ENCODE results near the gene TAMALIN. TPM values are rescaled to one million over a fixed set of nuclear protein-coding genes. Genes with fewer than 3 reads are reported as not detected.

Gene TAMALIN
- total RNA-seq, 1 experiment from 2014 or later, result 1.2 TPM

GRCh38 chr12:51958542-51958941, 48.2 kb upstream of the TAMALIN start:
- TF ChIP-seq CTCF (conservative IDR thresholded peaks at IDR 0.05), result no peak
- Histone ChIP-seq H2BK120ac (ENCODE audit: low read depth, low read length, poor library complexity, severe bottlenecking) (no peak overlapping the region), H3K4ac (ENCODE audit: low read depth, low read length) (no peak overlapping the region), H3K4me1 (ENCODE audit: insufficient read depth, low read length) (no peaks in the 10 kb centered on the region), H3K79me1 (ENCODE audit: insufficient read depth, low read depth, low read length, poor library complexity, severe bottlenecking) (no peaks in the 10 kb centered on the region), H2BK15ac (ENCODE audit: low read depth, low read length) (no peak overlapping the region), H4K91ac (ENCODE audit: insufficient read length, low read depth, low read length) (no peak overlapping the region), H2AK5ac (ENCODE audit: insufficient read length, low read length) (no peak overlapping the region), H3K27ac (ENCODE audit: insufficient read length, low read depth, low read length) (no peak overlapping the region), H4K20me1 (ENCODE audit: control insufficient read depth, insufficient read depth, insufficient read length) (no peaks in the 10 kb centered on the region), H3K4me2 (ENCODE audit: insufficient read depth, insufficient read length, low read length) (no peak overlapping the region), H3K18ac (ENCODE audit: insufficient read length, low read depth, low read length) (no peak overlapping the region), H3K14ac (ENCODE audit: insufficient read depth, low read length) (no peak overlapping the region), H2BK12ac (ENCODE audit: insufficient read length, low read depth, low read length) (no peak overlapping the region), H4K8ac (replicated peaks; ENCODE audit: insufficient read length, low read depth, low read length) (no peak overlapping the region), H2AFZ (ENCODE audit: low read length) (no peak overlapping the region), H4K5ac (ENCODE audit: insufficient read length, low read depth, low read length) (no peak overlapping the region), H3K23ac (ENCODE audit: insufficient read length, low read depth, low read length) (no peak overlapping the region), H3T11ph (ENCODE audit: low read length) (no peak overlapping the region), H3K9ac (ENCODE audit: extremely low read depth, insufficient read length, low read length) (no peak overlapping the region), H3K79me2 (ENCODE audit: insufficient read depth, low read length) (peaks cover 3% of the 10 kb centered on the region; the same call in 1 of the 2 replicates), H3K9me3 (ENCODE audit: control insufficient read depth, low read depth, low read length) (no peaks in the 10 kb centered on the region), H3K27me3 (ENCODE audit: insufficient read depth, low read length) (no peaks in the 10 kb centered on the region), H3K23me2 (ENCODE audit: insufficient read length, low read depth, low read length, poor library complexity, severe bottlenecking) (no peaks in the 10 kb centered on the region), H2BK20ac (ENCODE audit: low read depth, low read length, poor library complexity, severe bottlenecking) (no peak overlapping the region), H3K56ac (ENCODE audit: insufficient read length, low read depth, low read length) (no peak overlapping the region), H2BK5ac (ENCODE audit: insufficient read length, low read length) (no peak overlapping the region)
- WGBS (ENCODE audit: extremely low coverage, insufficient read length, low lambda C conversion rate), result no CpG with 5 or more reads among the region's 13 CpGs
- H3K27me3 Mint-ChIP-seq (ENCODE audit: low read depth), result peaks cover 5% of the 10 kb centered on the region
- peaks cover 2 to 25% (median 2%) of the 10 kb centered on the region in 3 experiments; a peak in 5 of 7 replicates for H3K36me3 Mint-ChIP-seq (ENCODE audit: insufficient read depth in 1 of 3, low read depth in 3 of 3)
- peaks cover 2 to 9% of the 10 kb centered on the region in 2 experiments; a peak in 3 of 4 replicates for H3K4me1 Mint-ChIP-seq
- no peak for DNase-seq
- no peak overlapping the region for H3K27ac Mint-ChIP-seq
- H3K4me3 Mint-ChIP-seq, result no peak overlapping the region
- no peaks in the 10 kb centered on the region for H3K9me3 Mint-ChIP-seq
